ENCODE data around the gene UBR1.

The UBR1 gene

GRCh38 chr15:43070249-43070648, 35.6 kb downstream of the UBR1 start:
- TF ChIP-seq EZH2 (IDR thresholded peaks at IDR 0.05; ENCODE audit: borderline replicate concordance, low read length) (no peak), CTCF (IDR thresholded peaks at IDR 0.05; ENCODE audit: low read length) (no peak)
- no peaks in the 10 kb centered on the region for H3F3A ChIP-seq (ENCODE audit: insufficient read depth, low read length)
- no peaks in the 10 kb centered on the region for H3K9me3 ChIP-seq (ENCODE audit: low read length)
- H3K27ac ChIP-seq (ENCODE audit: low read depth, low read length, poor library complexity, severe bottlenecking) = no peak overlapping the region
- no peaks in the 10 kb centered on the region for H3K9me2 ChIP-seq (ENCODE audit: low read depth, low read length)
- no peak overlapping the region for H2AFZ ChIP-seq (ENCODE audit: low read length)
- no peaks in the 10 kb centered on the region for H3K79me2 ChIP-seq (ENCODE audit: insufficient read depth, low read length)
- no peak overlapping the region for H3K4me3 ChIP-seq (ENCODE audit: low read depth, low read length, poor library complexity, severe bottlenecking)
- H3K4me1 ChIP-seq (ENCODE audit: insufficient read depth, low read length, severe bottlenecking) = no peaks in the 10 kb centered on the region
- no peaks in the 10 kb centered on the region for H4K20me1 ChIP-seq (ENCODE audit: insufficient read depth, low read length)
- no peaks in the 10 kb centered on the region for H3K27me3 ChIP-seq (ENCODE audit: insufficient read depth, low read length)
- no peak overlapping the region for H3K4me2 ChIP-seq (ENCODE audit: low read length)
- H3K36me3 ChIP-seq (ENCODE audit: insufficient read depth, low read length) = peaks cover 91% of the 10 kb centered on the region
- H3K9ac ChIP-seq (ENCODE audit: low read length) = no peak overlapping the region

GRCh38 chr15:43067717-43068461, 37.9 kb downstream of the UBR1 start:
- H3K79me2 ChIP-seq (ENCODE audit: insufficient read depth, low read length) = no peaks in the 10 kb centered on the region
- no peaks in the 10 kb centered on the region for H3K9me2 ChIP-seq (ENCODE audit: low read depth, low read length)
- H4K20me1 ChIP-seq (ENCODE audit: insufficient read depth, low read length) = no peaks in the 10 kb centered on the region
- H2AFZ ChIP-seq (ENCODE audit: low read length) = no peak overlapping the region
- H3K27ac ChIP-seq (ENCODE audit: low read depth, low read length, poor library complexity, severe bottlenecking) = no peak overlapping the region
- no peak overlapping the region for H3K4me2 ChIP-seq (ENCODE audit: low read length)
- H3K27me3 ChIP-seq (ENCODE audit: insufficient read depth, low read length) = no peaks in the 10 kb centered on the region
- no peak overlapping the region for H3K4me3 ChIP-seq (ENCODE audit: low read depth, low read length, poor library complexity, severe bottlenecking)
- H3K9me3 ChIP-seq (ENCODE audit: low read length) = no peaks in the 10 kb centered on the region
- TF ChIP-seq EZH2 (IDR thresholded peaks at IDR 0.05; ENCODE audit: borderline replicate concordance, low read length) = no peak
- no peak for TF ChIP-seq CTCF (IDR thresholded peaks at IDR 0.05; ENCODE audit: low read length)
- H3F3A ChIP-seq (ENCODE audit: insufficient read depth, low read length) = no peaks in the 10 kb centered on the region
- H3K9ac ChIP-seq (ENCODE audit: low read length) = no peak overlapping the region
- H3K4me1 ChIP-seq (ENCODE audit: insufficient read depth, low read length, severe bottlenecking) = no peaks in the 10 kb centered on the region
- peaks cover 76% of the 10 kb centered on the region for H3K36me3 ChIP-seq (ENCODE audit: insufficient read depth, low read length)

GRCh38 chr15:43056696-43057095, 49.1 kb downstream of the UBR1 start:
- no peak overlapping the region for H3K4me3 ChIP-seq (ENCODE audit: low read depth, low read length, poor library complexity, severe bottlenecking)
- H3K79me2 ChIP-seq (ENCODE audit: insufficient read depth, low read length) = no peaks in the 10 kb centered on the region
- TF ChIP-seq CTCF (IDR thresholded peaks at IDR 0.05; ENCODE audit: low read length) (no peak), EZH2 (IDR thresholded peaks at IDR 0.05; ENCODE audit: borderline replicate concordance, low read length) (no peak)
- H3K9me3 ChIP-seq (ENCODE audit: low read length) = no peaks in the 10 kb centered on the region
- peaks cover 95% of the 10 kb centered on the region for H3K36me3 ChIP-seq (ENCODE audit: insufficient read depth, low read length)
- H3K27me3 ChIP-seq (ENCODE audit: insufficient read depth, low read length) = no peaks in the 10 kb centered on the region
- H3F3A ChIP-seq (ENCODE audit: insufficient read depth, low read length) = no peaks in the 10 kb centered on the region
- no peak overlapping the region for H3K27ac ChIP-seq (ENCODE audit: low read depth, low read length, poor library complexity, severe bottlenecking)
- no peaks in the 10 kb centered on the region for H3K4me1 ChIP-seq (ENCODE audit: insufficient read depth, low read length, severe bottlenecking)
- H3K9ac ChIP-seq (ENCODE audit: low read length) = no peak overlapping the region
- no peak overlapping the region for H2AFZ ChIP-seq (ENCODE audit: low read length)
- no peaks in the 10 kb centered on the region for H4K20me1 ChIP-seq (ENCODE audit: insufficient read depth, low read length)
- no peaks in the 10 kb centered on the region for H3K9me2 ChIP-seq (ENCODE audit: low read depth, low read length)
- H3K4me2 ChIP-seq (ENCODE audit: low read length) = no peak overlapping the region
